Measurements from ENCODE around the gene PSMB7.

GRCh38 chr9:124403246-124403645 lies 12.0 kb downstream of the PSMB7 start:
- no peak for TF ChIP-seq ZNF530 (CRISPR knock-in tag; IDR thresholded peaks at IDR 0.05; ENCODE audit: low read depth)
- no peak for TF ChIP-seq CTCF (CRISPR knock-in tag; IDR thresholded peaks at IDR 0.05)
- no peak for TF ChIP-seq UBTF (CRISPR knock-in tag; IDR thresholded peaks at IDR 0.05)
- no peak for TF ChIP-seq SIN3B (IDR thresholded peaks at IDR 0.05; ENCODE audit: low read length)
- TF ChIP-seq TCF12 (IDR thresholded peaks at IDR 0.05): no peak
- TF ChIP-seq TCF12 (CRISPR knock-in tag; IDR thresholded peaks at IDR 0.05): no peak
